Activated gamma-delta T cell (primary cell): ENCODE results near the gene GALNT7.
A peak's percentile ranks its signal among the peaks of the same experiment; 100 is the strongest.

ENCODE experiments used
- DNase-seq: peaks from one replicate; lab custom pipeline; 2025; lab: John Stamatoyannopoulos, UW

GALNT7 gene

DNA sequence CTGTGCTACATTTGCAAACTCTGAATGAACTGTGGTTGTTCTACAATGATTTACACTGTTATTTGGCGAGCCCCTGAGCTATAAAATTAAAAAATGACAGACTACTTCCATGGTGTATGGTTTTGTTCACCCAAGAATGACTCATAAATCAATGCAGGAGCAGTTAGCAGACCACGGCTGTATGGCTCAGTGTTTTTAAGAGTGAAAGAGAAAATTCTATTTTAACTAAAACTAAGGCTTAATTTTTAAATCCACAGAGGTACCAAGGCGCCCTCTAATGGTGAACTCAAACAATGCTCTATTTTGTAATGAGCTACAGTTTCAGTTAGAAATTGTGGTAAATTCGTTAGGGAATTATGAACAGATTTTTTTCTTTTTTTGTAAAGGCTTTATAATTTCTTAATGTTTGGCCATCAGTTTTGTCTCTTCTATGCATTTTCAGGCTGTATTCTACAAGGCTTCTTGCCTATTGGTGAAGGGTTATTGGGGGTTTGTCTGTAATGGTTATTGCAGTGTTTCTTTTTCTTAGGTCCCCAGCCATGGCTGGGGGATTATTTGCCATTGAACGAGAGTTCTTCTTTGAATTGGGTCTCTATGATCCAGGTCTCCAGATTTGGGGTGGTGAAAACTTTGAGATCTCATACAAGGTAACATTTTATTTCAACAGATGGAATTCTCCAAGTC is 133.0 kb downstream of the GALNT7 start:
- DNase-seq: no peak

DNA sequence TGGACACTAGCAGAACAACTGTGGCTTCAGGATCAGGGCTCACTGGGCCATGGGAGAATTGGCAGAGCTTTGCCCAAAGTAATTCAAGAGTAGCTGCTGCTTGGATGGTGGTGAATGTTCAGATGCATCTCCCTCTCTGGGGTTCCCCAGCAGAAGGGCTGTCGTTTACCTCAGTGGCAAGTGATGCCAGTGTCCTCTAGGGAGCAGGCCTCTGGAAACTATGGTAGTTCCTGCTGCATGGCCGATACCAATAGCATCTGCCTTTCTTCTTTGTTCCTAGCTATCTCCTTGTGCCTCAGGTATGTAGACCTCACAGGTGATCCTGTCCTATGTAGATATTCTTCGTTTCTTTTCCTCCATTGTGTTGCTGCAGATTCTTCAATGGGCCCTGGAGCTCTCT is 139.2 kb downstream of the GALNT7 start:
- no peak for DNase-seq

- DNase-seq: no peak
Measured at GRCh38 chr4:173311368-173311767, 142.8 kb downstream of the GALNT7 start.

DNA sequence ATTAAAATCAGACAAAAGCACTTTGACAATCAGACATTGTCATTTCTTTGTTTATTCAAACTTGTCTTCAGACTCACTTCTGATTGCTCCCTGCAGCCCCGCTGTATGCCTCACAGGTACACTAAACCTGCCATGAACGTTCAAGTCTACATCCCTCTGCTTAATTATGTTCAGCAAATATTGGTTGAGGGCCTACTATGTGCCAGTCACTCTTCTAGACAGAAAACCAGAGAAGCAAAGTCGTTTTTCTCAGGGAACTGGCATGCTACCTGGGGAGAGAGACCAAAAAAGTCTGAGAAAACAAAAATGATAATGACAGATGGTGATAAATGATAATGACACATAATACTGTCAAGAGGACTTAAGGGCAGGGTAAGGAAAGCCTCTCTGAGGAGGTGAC is 146.1 kb downstream of the GALNT7 start:
- no peak for DNase-seq

GRCh38 chr4:173316060-173316459 is 147.4 kb downstream of the GALNT7 start:
- no peak for DNase-seq

DNA sequence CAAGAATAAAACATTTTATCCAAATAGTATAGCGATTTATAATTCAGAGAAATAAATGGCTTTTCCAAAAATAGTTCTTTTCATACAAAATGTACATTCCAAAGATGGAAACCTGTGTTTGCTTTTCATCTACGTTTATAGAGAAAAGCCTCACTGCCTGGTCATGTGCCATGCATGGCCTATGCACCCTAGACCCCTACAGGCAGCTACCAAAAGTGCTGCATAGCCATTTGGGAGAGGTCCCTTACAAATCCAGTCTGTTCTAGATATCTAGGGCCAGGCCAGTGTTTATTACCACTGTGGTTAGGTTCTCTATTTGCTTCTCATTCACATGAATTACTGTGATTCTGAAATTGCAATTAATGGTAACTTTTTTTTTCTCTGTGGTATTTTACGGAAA is 148.4 kb downstream of the GALNT7 start:
- DNase-seq: no peak

DNA sequence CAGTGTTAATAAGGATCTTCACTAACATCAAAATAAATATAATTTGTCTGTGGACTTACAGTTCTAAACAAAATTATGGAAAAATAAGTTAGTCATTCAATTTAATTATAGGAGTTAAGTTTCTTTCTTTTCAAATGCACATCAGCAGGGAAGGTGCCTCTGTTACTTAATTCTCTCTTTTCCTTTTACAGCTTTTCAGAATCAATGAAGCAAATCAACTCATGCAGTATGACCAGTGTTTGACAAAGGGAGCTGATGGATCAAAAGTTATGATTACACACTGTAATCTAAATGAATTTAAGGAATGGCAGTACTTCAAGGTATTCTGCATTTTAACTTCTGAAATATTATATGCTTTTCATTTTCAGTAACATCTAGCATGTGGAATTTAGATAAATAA is 149.6 kb downstream of the GALNT7 start:
- no peak for DNase-seq

GRCh38 chr4:173318648-173319211 is 150.1 kb downstream of the GALNT7 start:
- no peak for DNase-seq

DNA sequence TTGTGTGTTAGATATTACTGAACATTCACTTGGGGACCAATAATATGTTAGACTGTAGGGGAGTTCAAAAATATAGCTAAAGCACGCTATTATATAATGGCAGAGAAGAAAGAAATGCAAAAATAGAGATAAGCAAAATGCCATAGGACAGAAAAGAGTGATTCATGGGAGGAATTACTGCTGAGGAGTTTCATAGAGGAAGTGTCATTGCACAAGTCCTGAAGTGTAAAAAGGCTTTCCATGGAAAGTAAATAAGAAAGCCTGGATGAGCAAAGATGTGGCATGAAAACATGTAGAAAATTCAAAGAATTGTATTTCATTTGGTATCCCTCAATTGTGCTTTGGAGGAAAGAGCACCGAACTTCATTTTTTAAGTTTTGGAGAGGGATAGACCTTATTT is 151.1 kb downstream of the GALNT7 start:
- DNase-seq: no peak

GRCh38 chr4:173325007-173325736 is 156.6 kb downstream of the GALNT7 start:
- DNase-seq: no peak

DNA sequence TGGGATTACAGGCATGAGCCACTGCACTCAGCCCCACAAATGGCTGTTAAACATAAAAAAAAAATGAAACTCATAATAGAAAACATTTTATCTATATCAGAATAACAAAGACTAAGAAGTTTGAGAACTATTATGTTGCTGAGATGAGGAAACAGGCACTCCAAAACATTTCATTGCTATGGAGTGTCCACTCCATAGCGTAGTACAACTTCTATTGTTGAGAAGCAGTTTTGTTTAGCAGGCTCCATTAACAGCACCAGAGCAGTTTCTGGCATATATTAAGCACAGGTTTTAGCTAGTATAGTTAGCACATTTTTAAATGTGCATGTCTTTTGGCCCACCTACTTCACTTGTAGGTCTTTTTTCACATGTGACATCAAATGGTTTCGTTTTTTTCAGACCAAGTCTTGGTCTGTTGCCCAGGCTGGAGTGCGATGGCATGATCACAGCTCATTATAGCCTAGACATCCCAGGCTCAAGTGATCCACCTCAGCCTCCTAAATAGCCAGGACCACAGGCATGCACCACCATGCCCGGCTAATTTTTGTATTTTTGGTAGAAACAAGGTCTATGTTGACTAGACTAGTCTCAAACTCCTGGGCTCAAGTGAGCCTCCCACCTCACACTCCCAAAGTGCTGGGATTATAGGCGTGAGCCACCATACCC is 159.8 kb downstream of the GALNT7 start:
- DNase-seq: no peak

DNA sequence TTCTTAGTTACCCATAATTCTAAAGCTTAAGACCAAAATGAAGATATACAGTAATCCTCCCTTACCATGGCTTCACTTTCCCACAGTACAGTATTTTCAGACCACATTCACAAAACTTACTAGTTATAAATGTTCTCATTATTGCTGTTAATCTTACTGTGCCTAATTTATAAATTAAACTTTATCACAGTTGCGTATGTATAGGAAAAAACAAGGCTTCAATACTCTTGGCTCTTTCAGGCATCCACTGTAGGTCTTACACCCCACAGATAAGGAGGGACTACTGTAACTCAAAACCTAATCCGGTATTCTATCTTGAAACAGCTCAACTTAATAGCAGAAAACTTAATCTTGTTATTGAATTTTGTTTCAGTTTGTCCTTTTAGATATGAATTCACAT is 162.0 kb downstream of the GALNT7 start:
- DNase-seq: no peak

DNA sequence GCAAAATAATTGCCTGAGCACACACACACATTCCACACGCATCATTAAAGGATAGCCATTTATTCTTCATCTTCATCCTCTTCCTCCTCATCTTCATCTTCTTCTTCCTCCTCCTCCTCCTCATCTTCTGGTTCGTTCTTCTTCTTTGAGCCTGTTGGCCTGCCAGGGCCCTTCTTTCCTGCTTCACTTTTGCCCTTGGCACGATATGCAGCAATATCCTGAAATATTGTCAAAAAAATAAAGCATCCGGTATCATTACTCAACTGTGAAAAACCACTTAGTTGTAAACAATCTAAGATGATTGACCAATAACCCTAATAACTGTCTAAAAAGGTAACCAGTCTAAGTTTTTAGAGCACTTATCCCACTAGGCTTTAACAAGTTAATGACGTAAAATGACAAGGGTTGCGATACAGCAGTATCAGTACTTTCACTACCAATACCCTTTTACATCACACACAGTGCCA is 163.4 kb downstream of the GALNT7 start:
- no peak for DNase-seq

GRCh38 chr4:173332963-173333657 is 164.5 kb downstream of the GALNT7 start:
- DNase-seq: no peak

GRCh38 chr4:173333658-173334084 is 165.1 kb downstream of the GALNT7 start:
- peak; percentile 46 for DNase-seq

- DNase-seq: peak; percentile 71
Measured at GRCh38 chr4:173334085-173334890, 165.7 kb downstream of the GALNT7 start, which contains the start of gene HMGB2. Gene HMGB2 (minus strand): TSS chr4:173334358. CDS start chr4:173333649, 709 bp downstream.

- peak; percentile 25 for DNase-seq
Measured at GRCh38 chr4:173334891-173335752, 166.5 kb downstream of the GALNT7 start.

GRCh38 chr4:173337463-173337862 is 168.9 kb downstream of the GALNT7 start:
- DNase-seq: no peak

- DNase-seq: no peak
Measured at GRCh38 chr4:173343832-173344397, 175.3 kb downstream of the GALNT7 start.

DNA sequence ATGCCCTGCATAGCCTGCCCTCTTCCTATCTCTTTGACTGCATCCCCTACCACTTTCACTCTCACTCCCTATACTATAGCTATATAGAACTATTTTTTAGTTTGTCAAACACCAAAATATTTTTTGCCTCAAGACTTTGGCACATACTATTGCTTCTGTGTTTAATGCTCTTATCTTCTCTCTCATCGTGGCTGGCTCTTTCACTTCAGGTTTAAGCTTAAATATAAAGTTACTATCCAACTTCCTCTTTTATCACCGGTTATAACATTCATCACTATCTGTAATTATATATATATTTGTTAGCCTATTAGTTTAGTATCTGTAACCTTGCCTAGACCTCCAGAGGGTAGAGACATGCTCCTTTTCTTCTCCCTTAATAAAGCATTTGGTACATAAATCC is 177.0 kb downstream of the GALNT7 start:
- no peak for DNase-seq
